Omental fat pad (tissue), 4 donors: ENCODE measurements around the gene RNF138. TPM values are rescaled to one million over a fixed set of nuclear protein-coding genes. Genes with fewer than 3 reads are reported as not detected.

Source experiments
- ATAC-seq: fragments of 150-250 bp; one replicate; pipeline ENCODE4 v1.9.1; 2016; ENCODE audit warnings: mild to moderate bottlenecking, moderate library complexity; ENCODE audit not compliant: low FRiP score
- DNase-seq: peaks from one replicate; pipeline ENCODE4 v3.0.0-alpha.2; 2019; ENCODE audit warnings: low spot score
- total RNA-seq, 4 donors: library from RNA; depleted of rRNA; stranded (reverse); fragments of >200 nt; gene quantifications; one replicate each; pipeline ENCODE4 v1.1.0, GENCODE V29; 2016
- TF ChIP-seq, protein P1 (sequence below), 3 donors: fragments of 450-650 bp; IDR thresholded peaks; one replicate each; pipeline ENCODE4 v1.5.1; 2016 to 2017; ENCODE audit warnings: antibody characterized with exemption in 3 of 3, mild to moderate bottlenecking in 3 of 3, moderate library complexity in 2 of 3

RNF138 gene
- total RNA-seq, 4 donors from 2014 or later = 13.8 to 38.3 (median 31.7) TPM

DNA sequence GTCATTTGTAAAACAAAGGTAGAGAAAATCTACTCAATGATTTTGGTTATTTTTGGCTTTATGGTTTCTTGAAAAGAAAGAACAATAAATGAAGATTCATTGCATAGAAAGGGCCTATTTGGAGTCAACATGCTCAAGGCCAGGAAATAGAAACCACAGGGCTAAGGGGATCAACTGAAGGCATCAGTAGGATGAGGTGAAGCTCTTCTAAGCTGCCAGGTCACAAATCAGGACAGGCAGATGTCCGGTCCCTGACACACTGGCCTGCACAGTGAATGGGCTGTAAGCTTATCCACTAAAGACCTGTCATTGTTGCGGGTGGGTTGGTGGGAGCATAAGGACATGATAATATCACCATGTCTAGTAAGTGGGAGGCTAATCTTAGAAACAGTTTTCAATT lies 31.6 kb upstream of the RNF138 start:
- DNase-seq (no peak), ATAC-seq (no peak)
- TF ChIP-seq, protein P1, sequence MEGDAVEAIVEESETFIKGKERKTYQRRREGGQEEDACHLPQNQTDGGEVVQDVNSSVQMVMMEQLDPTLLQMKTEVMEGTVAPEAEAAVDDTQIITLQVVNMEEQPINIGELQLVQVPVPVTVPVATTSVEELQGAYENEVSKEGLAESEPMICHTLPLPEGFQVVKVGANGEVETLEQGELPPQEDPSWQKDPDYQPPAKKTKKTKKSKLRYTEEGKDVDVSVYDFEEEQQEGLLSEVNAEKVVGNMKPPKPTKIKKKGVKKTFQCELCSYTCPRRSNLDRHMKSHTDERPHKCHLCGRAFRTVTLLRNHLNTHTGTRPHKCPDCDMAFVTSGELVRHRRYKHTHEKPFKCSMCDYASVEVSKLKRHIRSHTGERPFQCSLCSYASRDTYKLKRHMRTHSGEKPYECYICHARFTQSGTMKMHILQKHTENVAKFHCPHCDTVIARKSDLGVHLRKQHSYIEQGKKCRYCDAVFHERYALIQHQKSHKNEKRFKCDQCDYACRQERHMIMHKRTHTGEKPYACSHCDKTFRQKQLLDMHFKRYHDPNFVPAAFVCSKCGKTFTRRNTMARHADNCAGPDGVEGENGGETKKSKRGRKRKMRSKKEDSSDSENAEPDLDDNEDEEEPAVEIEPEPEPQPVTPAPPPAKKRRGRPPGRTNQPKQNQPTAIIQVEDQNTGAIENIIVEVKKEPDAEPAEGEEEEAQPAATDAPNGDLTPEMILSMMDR (IDR thresholded peaks at IDR 0.05) = no peak

DNA sequence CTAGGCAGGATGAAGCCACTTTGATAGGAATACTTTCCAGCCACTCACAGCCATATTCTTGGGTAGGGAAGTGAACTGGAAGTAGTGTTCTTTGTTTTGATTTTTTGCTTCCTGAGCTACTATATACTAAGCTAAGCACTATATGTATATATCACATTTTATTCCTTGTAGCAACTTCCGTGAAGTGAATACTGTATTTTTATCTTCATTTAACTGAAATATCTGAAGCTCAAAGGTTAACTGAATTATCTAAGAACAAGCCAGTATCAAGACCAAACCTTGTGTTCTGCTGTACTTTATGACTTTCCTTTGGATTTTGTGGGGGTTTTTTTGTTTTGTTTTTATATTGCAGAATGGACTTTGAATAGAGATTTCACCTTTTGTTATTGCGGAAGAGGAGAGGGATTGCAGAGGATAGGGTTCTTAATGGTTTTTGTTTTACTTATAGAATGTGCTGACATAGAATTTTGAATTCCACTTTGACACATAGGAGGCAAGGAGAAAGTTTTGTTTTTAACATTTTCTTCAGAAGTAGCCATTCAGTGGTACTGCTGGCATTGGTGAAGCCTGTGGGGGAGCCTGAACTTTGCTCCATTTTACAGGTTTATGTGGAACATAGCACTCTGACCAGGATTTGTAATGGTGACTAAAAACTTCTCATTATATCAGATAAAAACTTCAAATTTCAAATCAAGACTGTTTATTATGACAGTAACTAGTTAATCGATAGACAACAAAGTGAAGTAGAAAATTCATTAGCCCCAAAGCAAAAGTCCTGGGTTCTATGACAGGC lies 24.1 kb upstream of the RNF138 start:
- no peak for ATAC-seq
- TF ChIP-seq, protein P1 (IDR thresholded peaks at IDR 0.05) = no peak
- no peak for DNase-seq

DNA sequence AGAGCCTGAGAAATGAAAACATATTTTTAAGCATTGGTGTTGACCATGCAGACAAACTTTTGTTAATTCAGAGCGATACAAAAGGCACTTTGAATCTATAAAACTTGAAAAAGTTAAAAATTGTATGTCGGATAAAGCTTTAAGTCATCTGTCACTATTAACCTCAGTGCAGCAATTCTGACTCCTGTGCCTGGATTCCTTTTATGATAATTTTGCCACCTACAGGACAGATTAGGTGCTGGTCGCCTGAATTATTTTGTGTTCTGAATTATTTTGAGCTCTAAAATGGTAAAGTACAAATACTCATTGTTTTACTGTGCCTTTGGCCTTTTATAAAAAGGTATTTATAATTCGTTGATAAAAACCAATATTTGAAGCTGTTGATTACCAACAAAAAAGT lies 19.4 kb upstream of the RNF138 start:
- no peak for ATAC-seq
- DNase-seq = no peak
- TF ChIP-seq, protein P1 (IDR thresholded peaks at IDR 0.05) = no peak

DNA sequence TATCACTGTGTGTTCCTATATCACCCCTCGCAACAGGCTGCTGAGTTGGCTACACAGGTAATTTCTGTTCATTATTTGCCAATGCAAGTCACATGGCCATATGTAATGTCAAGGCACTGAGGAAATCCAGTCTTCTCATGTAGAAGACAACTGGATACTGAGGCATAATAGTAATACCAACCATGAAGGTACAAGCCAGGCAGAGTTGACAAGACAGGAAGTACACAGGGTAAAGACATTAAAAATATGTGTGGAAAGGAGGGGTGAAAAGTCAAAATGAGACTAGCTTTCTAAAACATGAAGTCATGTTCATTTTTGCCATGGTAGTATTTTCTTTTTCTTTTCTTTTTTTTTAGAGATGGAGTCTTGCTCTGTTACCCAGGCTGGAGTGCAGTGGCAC lies 17.5 kb upstream of the RNF138 start:
- DNase-seq (no peak), ATAC-seq (no peak)
- TF ChIP-seq, protein P1 (IDR thresholded peaks at IDR 0.05) = no peak

DNA sequence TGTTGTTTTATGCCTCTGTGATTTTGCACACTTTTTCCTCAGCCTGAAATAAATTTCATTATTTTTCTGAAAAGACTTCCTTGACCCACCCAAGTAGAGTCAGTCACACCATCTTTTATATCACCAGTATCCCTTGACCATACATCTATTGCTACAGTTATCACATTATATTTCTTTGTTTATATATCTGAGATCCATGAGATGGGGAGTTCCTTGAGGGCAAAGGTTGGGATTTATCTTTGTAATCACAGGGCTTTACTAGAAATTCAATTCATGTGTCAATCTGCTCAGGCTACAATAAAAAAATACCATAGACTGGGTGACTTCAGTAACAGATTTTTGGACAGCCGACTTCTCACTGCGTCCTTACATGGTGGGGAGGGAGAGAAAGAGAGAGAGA lies 12.8 kb upstream of the RNF138 start:
- TF ChIP-seq, protein P1 (IDR thresholded peaks at IDR 0.05) = no peak
- DNase-seq (no peak), ATAC-seq (no peak)

DNA sequence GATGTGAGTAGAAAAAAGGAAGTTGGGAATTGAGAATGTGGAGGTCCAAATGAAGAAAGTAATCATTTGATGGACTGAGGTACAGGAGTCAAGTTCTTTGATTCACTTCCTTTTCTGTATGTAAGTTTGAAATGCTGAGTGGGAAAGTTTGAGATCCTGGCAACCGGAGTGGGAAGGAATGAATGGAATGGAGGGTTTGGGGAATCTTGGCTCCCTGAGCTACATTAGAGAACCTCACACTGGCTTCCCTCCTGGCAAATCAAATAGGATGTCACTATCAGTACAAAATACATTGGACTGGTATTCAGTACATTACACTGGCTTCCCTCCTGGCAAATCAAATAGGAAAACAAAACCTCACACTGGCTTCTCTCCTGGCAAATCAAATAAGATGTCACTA lies 9.8 kb upstream of the RNF138 start:
- no peak for ATAC-seq
- TF ChIP-seq, protein P1 (IDR thresholded peaks at IDR 0.05) = no peak

DNA sequence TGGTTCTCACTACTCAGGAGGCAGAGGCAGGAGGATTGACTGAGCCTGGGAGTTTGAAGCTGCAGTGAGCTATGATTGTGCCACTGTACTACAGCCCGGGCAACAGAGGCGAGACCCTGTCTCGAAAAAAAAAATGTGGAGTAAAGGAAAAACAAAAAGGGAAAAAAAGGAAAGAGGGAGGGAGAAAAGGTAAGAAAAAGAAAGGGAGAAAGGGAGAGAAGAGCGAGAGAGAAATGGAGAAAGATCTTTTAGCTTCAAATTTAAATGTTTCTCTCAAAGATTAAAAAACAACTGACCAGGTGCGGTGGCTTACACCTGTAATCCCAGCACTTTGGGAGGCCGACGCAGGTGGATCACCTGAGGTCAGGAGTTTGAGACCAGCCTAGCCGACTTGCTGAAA lies 7.9 kb upstream of the RNF138 start:
- TF ChIP-seq, protein P1 (IDR thresholded peaks at IDR 0.05) = no peak
- no peak for ATAC-seq
- DNase-seq = no peak

More for the DNA sequence above, 9.8 kb upstream of the RNF138 start:
- DNase-seq = no peak
